ENCODE measurements around the gene CNTNAP5. TPM values are rescaled to one million over a fixed set of nuclear protein-coding genes. Genes with fewer than 3 reads are reported as not detected.

CNTNAP5 gene
- total RNA-seq, 1 donor from 2014 or later: not detected

DNA sequence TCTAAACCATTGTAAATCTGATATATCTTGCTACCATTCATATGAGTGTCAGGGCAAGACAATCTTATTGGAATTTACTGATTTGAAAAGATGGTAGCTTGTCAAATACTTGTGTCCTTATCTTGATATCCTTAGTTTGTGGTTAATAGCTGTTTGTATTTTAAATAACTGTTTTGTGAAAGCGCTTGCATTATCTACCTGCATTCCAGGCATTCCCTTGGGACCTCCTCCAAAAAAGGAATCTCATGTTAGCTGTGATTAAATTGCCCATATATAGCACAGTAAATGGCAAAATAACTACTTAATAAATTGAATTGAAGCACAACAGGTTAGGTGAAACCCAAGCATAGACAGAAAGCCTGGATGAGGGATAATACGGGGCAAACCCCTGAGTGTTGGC is 13.9 kb downstream of the CNTNAP5 start:
- Mint-ChIP-seq H3K27me3 (ENCODE audit: low read depth) (no peaks in the 10 kb centered on the region), H3K4me1 (ENCODE audit: low read depth) (no peaks in the 10 kb centered on the region), H3K4me3 (ENCODE audit: low read depth) (no peak overlapping the region), H3K36me3 (ENCODE audit: low read depth) (no peaks in the 10 kb centered on the region), H3K9me3 (peaks cover 6% of the 10 kb centered on the region), H3K27ac (no peak overlapping the region)
- no peak for DNase-seq (ENCODE audit: low spot score)
- intact Hi-C loops (cut with micrococcal nuclease): no loop called here

DNA sequence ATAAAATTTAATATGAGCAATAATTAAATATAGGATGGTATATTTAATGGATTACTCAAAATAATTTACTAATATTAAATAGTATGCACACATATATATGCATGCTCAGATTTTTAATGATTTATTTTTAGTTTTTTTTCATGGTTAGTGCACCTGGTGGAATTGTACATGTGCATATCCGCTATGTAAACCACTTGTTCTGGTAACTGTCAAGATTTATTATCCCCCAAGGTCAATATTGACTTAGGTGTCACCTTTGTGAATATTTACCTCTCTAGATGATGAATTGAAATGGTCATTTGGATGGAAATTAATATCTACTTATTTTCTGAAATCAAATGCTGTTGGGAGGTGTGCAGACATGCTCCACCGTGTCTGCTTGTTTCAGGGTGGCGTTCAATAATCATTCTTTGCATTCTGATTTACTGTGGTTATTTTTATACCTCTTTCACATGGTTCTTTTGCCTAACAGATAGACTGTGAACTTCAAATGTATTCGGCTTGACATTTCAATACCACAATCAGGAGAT is 14.7 kb downstream of the CNTNAP5 start:
- Mint-ChIP-seq H3K27me3 (ENCODE audit: low read depth) (no peaks in the 10 kb centered on the region), H3K36me3 (ENCODE audit: low read depth) (no peaks in the 10 kb centered on the region), H3K9me3 (peaks cover 6% of the 10 kb centered on the region), H3K27ac (no peak overlapping the region), H3K4me1 (ENCODE audit: low read depth) (no peaks in the 10 kb centered on the region), H3K4me3 (ENCODE audit: low read depth) (no peak overlapping the region)
- intact Hi-C loops (cut with micrococcal nuclease): no loop called here
- DNase-seq (ENCODE audit: low spot score): no peak

DNA sequence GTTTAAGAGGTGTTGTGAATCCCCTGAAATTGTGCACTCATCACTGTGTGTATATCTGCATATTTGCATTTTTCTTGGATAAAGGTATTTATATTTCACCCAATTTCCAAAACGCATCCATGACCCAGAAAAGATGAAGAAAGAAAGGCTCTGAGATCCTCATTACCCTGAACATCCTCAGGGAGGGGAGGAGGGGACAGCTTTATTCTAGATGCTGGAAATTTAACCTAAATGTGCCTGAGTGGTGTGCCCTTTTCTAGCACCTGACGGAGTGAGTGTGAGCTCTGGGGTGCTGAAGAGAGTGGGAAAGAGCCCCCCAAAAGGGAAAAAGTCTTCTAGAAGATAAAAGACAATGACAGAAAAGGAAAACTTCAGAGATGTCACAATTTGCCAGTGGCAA is 20.8 kb downstream of the CNTNAP5 start:
- Mint-ChIP-seq H3K27ac (no peak overlapping the region), H3K4me3 (ENCODE audit: low read depth) (no peak overlapping the region), H3K9me3 (peaks cover 6% of the 10 kb centered on the region), H3K27me3 (ENCODE audit: low read depth) (no peaks in the 10 kb centered on the region), H3K4me1 (ENCODE audit: low read depth) (no peaks in the 10 kb centered on the region), H3K36me3 (ENCODE audit: low read depth) (no peaks in the 10 kb centered on the region)
- no peak for DNase-seq (ENCODE audit: low spot score)
- intact Hi-C loops (cut with micrococcal nuclease): no loop called here

DNA sequence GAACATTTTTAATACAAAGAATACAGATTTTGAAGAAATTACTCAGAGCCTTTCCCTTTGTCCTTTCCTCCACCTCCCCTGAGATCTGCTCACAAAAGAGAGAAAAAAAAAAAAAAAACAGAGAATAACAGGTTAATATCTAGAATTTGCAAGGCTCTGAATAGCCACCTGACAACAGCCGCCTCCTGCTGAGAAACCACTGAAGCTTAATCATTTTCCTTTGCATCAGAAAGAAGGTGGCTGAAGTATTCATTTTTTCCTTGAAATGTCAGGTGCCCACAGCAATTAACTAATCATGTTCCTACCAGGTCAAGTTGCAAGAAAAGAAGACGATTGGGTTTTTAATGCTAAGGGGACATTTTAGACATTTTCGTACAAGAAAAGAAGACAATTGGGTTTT is 21.2 kb downstream of the CNTNAP5 start:
- Mint-ChIP-seq H3K27me3 (ENCODE audit: low read depth) (no peaks in the 10 kb centered on the region), H3K27ac (no peak overlapping the region), H3K36me3 (ENCODE audit: low read depth) (no peaks in the 10 kb centered on the region), H3K4me3 (ENCODE audit: low read depth) (no peak overlapping the region), H3K9me3 (peaks cover 6% of the 10 kb centered on the region), H3K4me1 (ENCODE audit: low read depth) (no peaks in the 10 kb centered on the region)
- DNase-seq (ENCODE audit: low spot score): no peak
- intact Hi-C loops (cut with micrococcal nuclease): no loop called here

DNA sequence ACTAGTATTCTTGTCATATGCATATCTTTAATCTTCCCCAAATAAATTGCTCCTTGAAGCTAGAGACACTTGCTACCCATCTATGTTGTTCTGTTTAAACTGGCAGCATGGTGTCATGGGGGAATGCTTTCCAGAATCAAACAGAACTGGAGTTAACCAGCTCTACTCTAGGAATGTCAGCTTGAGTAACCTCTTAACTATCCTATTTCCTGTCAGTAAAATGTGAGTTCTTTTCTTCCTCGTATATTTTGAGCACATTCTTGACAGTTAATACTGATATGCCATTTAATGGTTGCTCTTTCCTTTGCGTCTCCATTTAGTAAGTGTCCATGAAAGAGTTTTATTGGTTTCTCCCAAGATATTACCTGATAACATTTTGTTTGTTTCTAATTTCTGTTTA is 23.0 kb downstream of the CNTNAP5 start:
- H3K4me1 Mint-ChIP-seq (ENCODE audit: low read depth): no peaks in the 10 kb centered on the region
- DNase-seq (ENCODE audit: low spot score): no peak
- no peaks in the 10 kb centered on the region for H3K36me3 Mint-ChIP-seq (ENCODE audit: low read depth)
- H3K27me3 Mint-ChIP-seq (ENCODE audit: low read depth): no peaks in the 10 kb centered on the region
- no peak overlapping the region for H3K27ac Mint-ChIP-seq
- peaks cover 5% of the 10 kb centered on the region for H3K9me3 Mint-ChIP-seq
- intact Hi-C loops (cut with micrococcal nuclease): no loop called here
- no peak overlapping the region for H3K4me3 Mint-ChIP-seq (ENCODE audit: low read depth)

DNA sequence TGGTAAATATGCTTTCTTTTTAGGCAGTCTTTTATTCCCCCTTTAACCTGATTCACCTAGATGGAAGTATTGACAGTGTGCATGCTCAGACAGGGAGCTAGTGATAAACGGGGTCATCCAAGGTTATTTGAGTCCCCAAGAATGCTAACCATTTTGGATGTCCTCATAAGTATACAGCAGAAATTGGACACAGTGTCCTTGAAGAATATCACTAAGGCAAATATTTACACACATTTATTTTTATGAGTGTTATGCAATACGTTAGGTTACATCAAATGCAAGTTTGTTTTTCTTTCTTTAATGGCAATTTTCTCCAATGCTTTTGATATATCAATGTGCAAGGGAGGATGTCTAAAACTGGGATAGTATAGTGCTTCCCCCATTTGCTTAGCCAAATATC is 23.6 kb downstream of the CNTNAP5 start:
- Mint-ChIP-seq H3K27ac (no peak overlapping the region), H3K4me1 (ENCODE audit: low read depth) (no peaks in the 10 kb centered on the region), H3K36me3 (ENCODE audit: low read depth) (no peaks in the 10 kb centered on the region), H3K27me3 (ENCODE audit: low read depth) (no peaks in the 10 kb centered on the region), H3K4me3 (ENCODE audit: low read depth) (no peak overlapping the region), H3K9me3 (no peaks in the 10 kb centered on the region)
- DNase-seq (ENCODE audit: low spot score): no peak
- intact Hi-C loops (cut with micrococcal nuclease): no loop called here

DNA sequence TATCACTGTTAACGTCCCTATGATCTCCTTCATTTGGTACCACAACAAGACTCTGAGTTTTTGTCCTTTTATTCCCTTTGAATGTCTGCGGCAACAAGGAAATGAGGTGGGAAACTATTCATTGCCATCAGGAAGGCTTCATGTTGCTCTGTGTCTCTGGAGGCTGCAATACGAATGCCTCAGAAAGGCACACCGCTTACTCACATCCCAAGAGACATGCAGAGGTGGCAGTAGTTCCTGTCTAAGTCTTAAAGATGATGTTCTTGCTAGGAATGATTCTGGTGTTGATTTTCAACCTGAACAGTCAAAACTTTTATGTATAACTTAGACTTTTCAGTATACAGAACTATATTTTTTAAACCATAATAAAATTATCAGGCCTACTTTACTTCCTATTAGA is 24.0 kb downstream of the CNTNAP5 start:
- no peak overlapping the region for H3K4me3 Mint-ChIP-seq (ENCODE audit: low read depth)
- intact Hi-C loops (cut with micrococcal nuclease): no loop called here
- no peak for DNase-seq (ENCODE audit: low spot score)
- H3K4me1 Mint-ChIP-seq (ENCODE audit: low read depth): no peaks in the 10 kb centered on the region
- H3K27me3 Mint-ChIP-seq (ENCODE audit: low read depth): no peaks in the 10 kb centered on the region
- no peak overlapping the region for H3K27ac Mint-ChIP-seq
- H3K36me3 Mint-ChIP-seq (ENCODE audit: low read depth): no peaks in the 10 kb centered on the region
- no peaks in the 10 kb centered on the region for H3K9me3 Mint-ChIP-seq

DNA sequence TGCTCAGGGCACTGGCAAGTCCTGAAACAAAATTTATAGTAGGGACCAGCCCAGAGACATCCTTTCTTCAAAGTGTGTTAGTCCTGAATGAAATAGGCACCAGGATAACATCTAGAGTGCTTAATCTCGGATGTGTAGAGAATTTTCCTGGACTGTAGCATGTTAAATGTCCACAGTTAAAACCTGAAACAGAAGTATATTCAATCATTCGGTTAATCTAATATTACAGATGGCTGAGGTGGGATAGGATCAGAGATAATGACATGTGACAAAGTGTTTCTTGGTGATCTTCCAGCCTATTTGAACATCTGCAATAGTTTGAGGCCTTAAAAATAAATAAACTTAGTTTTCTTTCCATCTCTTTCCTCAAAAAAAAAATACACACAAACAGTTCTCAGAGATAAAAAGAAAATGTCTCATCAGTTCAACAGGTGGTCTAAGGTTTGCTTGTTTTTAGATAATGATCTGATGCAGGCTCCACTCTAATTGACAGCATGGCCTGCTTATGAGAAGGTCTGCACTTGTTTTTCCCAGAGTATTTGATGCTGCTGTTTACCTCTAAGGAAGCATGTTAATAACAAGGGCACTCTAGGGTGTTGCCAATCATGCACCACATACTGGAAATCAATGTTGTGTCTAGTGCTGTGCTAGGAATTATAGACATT is 25.9 kb downstream of the CNTNAP5 start:
- Mint-ChIP-seq H3K36me3 (ENCODE audit: low read depth) (no peaks in the 10 kb centered on the region), H3K4me1 (ENCODE audit: low read depth) (no peaks in the 10 kb centered on the region), H3K27ac (no peak overlapping the region), H3K9me3 (peaks cover 4% of the 10 kb centered on the region), H3K27me3 (ENCODE audit: low read depth) (no peaks in the 10 kb centered on the region), H3K4me3 (ENCODE audit: low read depth) (no peak overlapping the region)
- intact Hi-C loops (cut with micrococcal nuclease): no loop called here
- DNase-seq (ENCODE audit: low spot score): no peak

DNA sequence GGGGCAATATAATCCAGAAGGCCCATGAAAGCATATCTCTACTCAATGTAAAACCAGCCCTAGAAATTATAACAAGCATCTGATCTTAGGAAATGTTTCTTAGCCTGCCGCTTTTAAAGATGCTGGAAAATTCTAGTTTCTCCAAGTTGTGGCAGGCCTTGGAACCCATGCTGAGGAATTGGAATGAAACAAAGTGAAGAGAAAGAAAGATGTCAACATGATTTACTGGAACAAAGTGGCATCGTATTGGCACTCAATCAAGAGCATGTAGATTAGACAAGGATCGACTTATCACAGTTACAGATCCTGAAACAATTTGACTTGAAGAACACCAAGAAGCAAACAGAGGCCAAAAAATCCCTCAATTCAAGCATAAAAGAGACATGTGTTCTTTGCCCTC is 28.7 kb downstream of the CNTNAP5 start:
- peaks cover 12% of the 10 kb centered on the region for H3K9me3 Mint-ChIP-seq
- no peak overlapping the region for H3K27ac Mint-ChIP-seq
- no peaks in the 10 kb centered on the region for H3K4me1 Mint-ChIP-seq (ENCODE audit: low read depth)
- intact Hi-C loops (cut with micrococcal nuclease): no loop called here
- no peak for DNase-seq (ENCODE audit: low spot score)
- H3K36me3 Mint-ChIP-seq (ENCODE audit: low read depth): no peaks in the 10 kb centered on the region
- no peak overlapping the region for H3K4me3 Mint-ChIP-seq (ENCODE audit: low read depth)
- H3K27me3 Mint-ChIP-seq (ENCODE audit: low read depth): no peaks in the 10 kb centered on the region

DNA sequence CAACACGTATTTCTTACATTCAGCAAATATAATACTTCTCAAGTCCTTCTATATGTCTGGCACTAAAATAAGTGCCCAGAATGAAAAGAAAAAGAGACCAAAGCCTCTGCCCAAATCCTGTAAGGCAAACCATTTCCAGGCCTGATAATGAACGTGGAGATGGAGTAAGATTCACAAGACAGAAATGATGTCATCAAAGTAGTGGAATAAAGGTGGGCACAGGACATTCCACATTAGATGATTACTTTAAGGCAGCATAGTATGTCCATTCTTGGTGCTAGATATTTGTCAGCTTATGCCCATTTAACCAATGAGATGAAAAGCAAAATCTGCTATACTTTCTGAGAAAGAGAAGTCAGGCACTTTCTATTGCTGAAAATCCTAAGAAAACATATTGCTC is 38.5 kb downstream of the CNTNAP5 start:
- Mint-ChIP-seq H3K4me3 (ENCODE audit: low read depth) (no peak overlapping the region), H3K27ac (no peak overlapping the region), H3K9me3 (peaks cover 24% of the 10 kb centered on the region)

DNA sequence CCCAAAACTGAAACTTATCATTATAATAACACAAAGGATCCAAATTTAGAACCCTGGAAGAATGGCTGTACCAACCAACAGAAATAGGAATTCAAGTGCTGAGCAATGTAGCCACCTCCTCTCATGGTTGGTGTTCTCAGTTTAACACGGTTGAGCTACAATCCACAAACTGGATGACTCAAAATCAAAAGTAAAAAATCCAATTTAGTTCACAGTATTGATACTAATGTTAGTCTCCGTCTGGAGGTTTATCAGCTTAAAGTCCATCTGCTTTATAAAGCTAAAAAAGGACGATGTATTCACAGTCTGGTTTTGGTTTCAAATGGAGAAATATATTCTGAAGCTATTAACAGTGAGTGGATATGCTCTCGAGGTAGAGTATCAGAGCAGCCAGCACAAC is 40.5 kb downstream of the CNTNAP5 start:
- H3K4me3 Mint-ChIP-seq (ENCODE audit: low read depth): no peak overlapping the region
- no peaks in the 10 kb centered on the region for H3K27me3 Mint-ChIP-seq (ENCODE audit: low read depth)
- no peak for DNase-seq (ENCODE audit: low spot score)
- no peaks in the 10 kb centered on the region for H3K36me3 Mint-ChIP-seq (ENCODE audit: low read depth)
- peaks cover 30% of the 10 kb centered on the region for H3K9me3 Mint-ChIP-seq
- intact Hi-C loops (cut with micrococcal nuclease): no loop called here
- H3K4me1 Mint-ChIP-seq (ENCODE audit: low read depth): no peaks in the 10 kb centered on the region
- H3K27ac Mint-ChIP-seq: no peak overlapping the region

More for the DNA sequence above, 38.5 kb downstream of the CNTNAP5 start:
- Mint-ChIP-seq H3K4me1 (ENCODE audit: low read depth) (no peaks in the 10 kb centered on the region), H3K27me3 (ENCODE audit: low read depth) (no peaks in the 10 kb centered on the region), H3K36me3 (ENCODE audit: low read depth) (no peaks in the 10 kb centered on the region)
- intact Hi-C loops (cut with micrococcal nuclease): no loop called here
- no peak for DNase-seq (ENCODE audit: low spot score)

DNA sequence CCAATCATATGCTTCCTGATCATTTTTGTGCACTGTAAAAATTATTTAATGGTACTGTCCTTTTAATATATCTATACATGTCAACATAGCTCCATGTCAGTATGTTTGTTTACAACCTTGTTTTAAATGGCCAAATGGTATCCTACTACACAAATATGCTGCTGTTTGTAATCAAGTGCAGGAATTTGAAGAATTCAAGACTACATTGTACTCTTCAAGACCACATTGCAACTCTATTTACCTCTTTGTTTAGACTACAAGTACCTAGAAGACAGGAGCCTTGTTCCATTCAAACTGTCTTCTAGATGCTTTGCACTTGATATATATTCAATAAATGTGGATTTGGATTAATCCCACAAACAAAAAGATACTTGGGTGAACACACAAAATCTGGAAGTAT is 41.7 kb downstream of the CNTNAP5 start:
- Mint-ChIP-seq H3K27ac (no peak overlapping the region), H3K36me3 (ENCODE audit: low read depth) (no peaks in the 10 kb centered on the region), H3K4me3 (ENCODE audit: low read depth) (no peak overlapping the region), H3K27me3 (ENCODE audit: low read depth) (no peaks in the 10 kb centered on the region), H3K4me1 (ENCODE audit: low read depth) (no peaks in the 10 kb centered on the region), H3K9me3 (peaks cover 29% of the 10 kb centered on the region)
- intact Hi-C loops (cut with micrococcal nuclease): no loop called here
- DNase-seq (ENCODE audit: low spot score): no peak

DNA sequence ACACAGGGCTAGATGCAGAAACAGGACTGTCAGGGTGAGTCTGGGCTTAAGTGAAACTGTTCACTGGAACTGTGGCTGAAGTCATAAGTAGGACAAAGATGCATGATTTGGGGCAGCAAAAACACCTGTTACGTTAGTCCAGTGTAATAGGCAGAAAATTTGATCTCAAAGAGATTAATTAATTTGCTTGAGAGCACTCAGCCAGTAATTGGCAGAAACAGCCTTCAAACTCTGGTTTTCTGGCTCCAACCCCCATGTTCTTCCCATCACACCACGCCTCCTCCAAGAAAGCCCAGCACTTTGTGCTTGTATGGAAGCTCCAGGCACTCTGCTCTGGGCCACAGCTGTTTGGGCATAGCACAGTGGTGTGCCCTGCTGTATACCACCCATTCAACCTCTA is 54.0 kb downstream of the CNTNAP5 start:
- intact Hi-C loops (cut with micrococcal nuclease): no loop called here
- DNase-seq (ENCODE audit: low spot score): no peak
- no peaks in the 10 kb centered on the region for H3K36me3 Mint-ChIP-seq (ENCODE audit: low read depth)
- no peaks in the 10 kb centered on the region for H3K27me3 Mint-ChIP-seq (ENCODE audit: low read depth)
- H3K4me3 Mint-ChIP-seq (ENCODE audit: low read depth): no peak overlapping the region
- no peak overlapping the region for H3K27ac Mint-ChIP-seq
- H3K9me3 Mint-ChIP-seq: no peaks in the 10 kb centered on the region
- no peaks in the 10 kb centered on the region for H3K4me1 Mint-ChIP-seq (ENCODE audit: low read depth)
